HUES48 (cell line): ENCODE measurements around the gene QKI.

Experiments used
- H3K27ac ChIP-seq: one replicate; pipeline ENCODE4 v1.7.0; 2013; ENCODE audit warnings: low read depth, low read length, inconsistent platforms
- H3K27me3 ChIP-seq: 2 replicates; pipeline ENCODE4 v1.6.1; 2013; ENCODE audit warnings: mild to moderate bottlenecking, low read length; ENCODE audit not compliant: control insufficient read depth, insufficient read depth
- H3K36me3 ChIP-seq: 2 replicates; pipeline ENCODE4 v1.6.1; 2013; ENCODE audit warnings: low read length; ENCODE audit not compliant: control insufficient read depth, insufficient read depth
- H3K4me1 ChIP-seq: 2 replicates; pipeline ENCODE4 v1.6.1; 2013; ENCODE audit warnings: mild to moderate bottlenecking, low read length; ENCODE audit not compliant: control insufficient read depth, insufficient read depth
- H3K4me3 ChIP-seq: 2 replicates; pipeline ENCODE4 v1.5.1; 2013; ENCODE audit warnings: mild to moderate bottlenecking, low read depth, low read length
- H3K9ac ChIP-seq: 2 replicates; pipeline ENCODE4 v1.6.1; 2013; ENCODE audit warnings: mild to moderate bottlenecking, low read depth, low read length, moderate library complexity
- H3K9me3 ChIP-seq: 2 replicates; pipeline ENCODE4 v1.6.1; 2013; ENCODE audit warnings: low read length; ENCODE audit not compliant: control insufficient read depth, insufficient read depth

Gene QKI

GRCh38 chr6:163627274-163628062 is 212.9 kb downstream of the QKI start:
- H3K9ac ChIP-seq, result no peak overlapping the region

More at GRCh38 chr6:163627274-163628062, 212.9 kb downstream of the QKI start:
- no peak overlapping the region for H3K4me3 ChIP-seq
- H3K4me1 ChIP-seq, result no peaks in the 10 kb centered on the region
- no peaks in the 10 kb centered on the region for H3K36me3 ChIP-seq
- no peaks in the 10 kb centered on the region for H3K27me3 ChIP-seq
- no peak overlapping the region for H3K27ac ChIP-seq
- 0 out of 2 replicates have a peak, but pooled peaks cover 3% of the 10 kb centered on the region for H3K9me3 ChIP-seq
